Uterus (tissue), 2 donors: ENCODE results near the gene ITLN2.
"Not testable (repeated sequence)": the region's sequence is repeated elsewhere in the genome, so short reads cannot be mapped to it uniquely, and the experiment has no call there.

ENCODE experiments used
- CTCF ChIP-seq, 4 experiments: fragments of 200-600 bp in 2 of 4; fragments of 450-650 bp in 2 of 4; sonication (generic) in 2 of 4; IDR thresholded peaks; one replicate each; pipeline ENCODE4 v1.5.1; 2016 to 2019; ENCODE audit warnings: antibody characterized with exemption in 4 of 4, mild to moderate bottlenecking in 2 of 4, moderate library complexity in 1 of 4
- POLR2A ChIP-seq, 2 donors: fragments of 450-650 bp; IDR thresholded peaks; one replicate each; pipeline ENCODE4 v1.6.1; 2016; ENCODE audit warnings: antibody characterized with exemption in 2 of 2, mild to moderate bottlenecking in 1 of 2, moderate library complexity in 1 of 2

DNA sequence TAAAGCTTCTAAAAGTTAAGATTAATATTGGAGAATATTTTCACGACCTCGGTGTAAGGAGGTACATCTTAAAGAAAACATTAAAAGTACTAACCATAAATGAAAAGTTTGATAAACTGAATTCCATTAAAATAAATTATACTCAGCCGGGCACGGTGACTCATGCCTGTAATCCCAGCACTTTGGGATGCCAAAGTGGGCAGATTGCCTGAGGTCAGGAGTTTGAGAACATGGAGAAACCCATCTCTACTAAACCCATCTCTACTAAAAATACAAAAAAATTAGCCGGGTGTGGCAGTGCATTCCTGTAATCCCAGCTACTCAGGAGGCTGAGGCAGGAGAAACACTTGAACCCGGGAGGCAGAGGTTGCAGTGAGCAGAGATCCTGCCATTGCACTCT lies 8.7 kb downstream of the ITLN2 start:
- not testable (repeated sequence) for TF ChIP-seq CTCF, POLR2A (IDR thresholded peaks at IDR 0.05)
